HEK293T (cell line): ENCODE measurements around the gene UNC45A.

Experiments
- CTCF ChIA-PET: fragments of 350-600 bp; formaldehyde crosslinking; extraction: SDS; loops from one replicate; lab custom pipeline; 2021; ENCODE audit warnings: antibody characterized with exemption, inconsistent platforms; lab: Yijun Ruan, JAX
- POLR2A ChIA-PET: fragments of 350-600 bp; formaldehyde crosslinking; extraction: SDS; loops from one replicate; lab custom pipeline; 2020; ENCODE audit warnings: antibody characterized with exemption, inconsistent platforms; lab: Yijun Ruan, JAX
- DNase-seq: peaks from one replicate; pipeline ENCODE4 v3.0.0; 2012; ENCODE audit warnings: mixed read lengths; ENCODE audit errors: extremely low spot score
- ARNT ChIP-seq: fragments of 450-650 bp; IDR thresholded peaks from 2 replicates; pipeline ENCODE4 v1.6.1; 2017; ENCODE audit warnings: mild to moderate bottlenecking
- BHLHE40 ChIP-seq: fragments of 450-650 bp; IDR thresholded peaks from 2 replicates; pipeline ENCODE4 v1.6.1; 2016; ENCODE audit warnings: mild to moderate bottlenecking, moderate library complexity, borderline replicate concordance
- CTBP1 ChIP-seq: fragments of 450-650 bp; IDR thresholded peaks from 2 replicates; pipeline ENCODE4 v1.6.1; 2016; ENCODE audit warnings: borderline replicate concordance
- ELF4 ChIP-seq: fragments of 450-650 bp; IDR thresholded peaks from 2 replicates; pipeline ENCODE4 v1.6.1; 2017; ENCODE audit warnings: antibody characterized with exemption
- FOXA1 ChIP-seq: fragments of 450-650 bp; IDR thresholded peaks from 2 replicates; pipeline ENCODE4 v1.6.1; 2016; ENCODE audit warnings: mild to moderate bottlenecking
- FOXK2 ChIP-seq: fragments of 450-650 bp; IDR thresholded peaks from 2 replicates; pipeline ENCODE4 v1.6.1; 2016; ENCODE audit warnings: mild to moderate bottlenecking
- FOXM1 ChIP-seq: fragments of 450-650 bp; IDR thresholded peaks from 2 replicates; pipeline ENCODE4 v1.6.1; 2017; ENCODE audit warnings: mild to moderate bottlenecking, borderline replicate concordance
- HDGF ChIP-seq: fragments of 450-650 bp; IDR thresholded peaks from 2 replicates; pipeline ENCODE4 v1.6.1; 2017; ENCODE audit warnings: antibody characterized with exemption, borderline replicate concordance
- L3MBTL2 ChIP-seq: fragments of 450-650 bp; conservative IDR thresholded peaks from 2 replicates; pipeline ENCODE4 v1.6.1; 2016; ENCODE audit warnings: mild to moderate bottlenecking
- LEF1 ChIP-seq: fragments of 450-650 bp; IDR thresholded peaks from 2 replicates; pipeline ENCODE4 v1.6.1; 2017; ENCODE audit warnings: mild to moderate bottlenecking, borderline replicate concordance
- NFRKB ChIP-seq: fragments of 450-650 bp; IDR thresholded peaks from 2 replicates; pipeline ENCODE4 v1.6.1; 2016; ENCODE audit warnings: mild to moderate bottlenecking, moderate library complexity
- PKNOX1 ChIP-seq: fragments of 450-650 bp; IDR thresholded peaks from 2 replicates; pipeline ENCODE4 v1.6.1; 2016
- SP1 ChIP-seq: fragments of 450-650 bp; IDR thresholded peaks from 2 replicates; pipeline ENCODE4 v1.6.1; 2017
- SUZ12 ChIP-seq: fragments of 450-650 bp; IDR thresholded peaks from 2 replicates; pipeline ENCODE4 v1.6.1; 2016; ENCODE audit warnings: mild to moderate bottlenecking
- TARDBP ChIP-seq: fragments of 450-650 bp; IDR thresholded peaks from 2 replicates; pipeline ENCODE4 v1.6.1; 2016
- ZNF384 ChIP-seq: fragments of 450-650 bp; IDR thresholded peaks from 2 replicates; pipeline ENCODE4 v1.6.1; 2016

The UNC45A gene

GRCh38 chr15:90994059-90994416 lies 59.0 kb downstream of the UNC45A start:
- DNase-seq: peak; percentile 39
- CTCF ChIA-PET: interaction anchor here (1.0 kb wide), 1 partner anchor 38 kb away, joined by 3 read pairs; no protein-coding TSS in a partner anchor
- POLR2A ChIA-PET: interaction anchor here (0.5 to 1.2 kb wide), 20 partner anchors 9 to 237 kb away, joined by 3 to 12 read pairs (median 4); partner anchors contain the start of genes HDDC3, UNC45A and VPS33B
- TF ChIP-seq SUZ12 (no peak), FOXM1 (no peak), ARNT (no peak)

- DNase-seq: peak; percentile 100
- no peak for TF ChIP-seq SUZ12
- peak; percentile 87; the same call in 1 of the 2 replicates for TF ChIP-seq HDGF
- peak; percentile 99 for TF ChIP-seq FOXM1
- TF ChIP-seq ELF4: 0 out of 2 replicates have a peak, but pooled peaks have one; percentile 33
- no peak for TF ChIP-seq ARNT
- peak; percentile 100 for TF ChIP-seq PKNOX1
- TF ChIP-seq L3MBTL2: peak; percentile 40; the same call in 1 of the 2 replicates
- TF ChIP-seq CTBP1: no peak; the same call in 1 of the 2 replicates
- ChIA-PET POLR2A (interaction anchor here (0.5 to 1.2 kb wide), 21 partner anchors 8 to 1887 kb away, joined by 3 to 12 read pairs (median 4); partner anchors contain the start of genes HDDC3, UNC45A and VPS33B), CTCF (no interaction called here)
These were observed 59.6 kb downstream of the UNC45A start, which contains the start of gene PRC1 for GRCh38 chr15:90994417-90995311. Gene PRC1 (minus strand): TSS chr15:90994535. CDS start chr15:90994417, 118 bp downstream.

GRCh38 chr15:90998737-90999136 lies 63.7 kb downstream of the UNC45A start:
- DNase-seq: no peak
- ChIA-PET POLR2A (no interaction called here), CTCF (no interaction called here)
- TF ChIP-seq HDGF: no peak

GRCh38 chr15:91001209-91001608 lies 66.1 kb downstream of the UNC45A start:
- no peak for DNase-seq
- CTCF ChIA-PET: no interaction called here
- POLR2A ChIA-PET: no interaction called here
- no peak for TF ChIP-seq PKNOX1
- TF ChIP-seq LEF1: no peak
- TF ChIP-seq FOXK2: no peak
- TF ChIP-seq NFRKB: no peak
- no peak for TF ChIP-seq ZNF384
- TF ChIP-seq ELF4: no peak
- no peak for TF ChIP-seq CTBP1
- no peak for TF ChIP-seq TARDBP
- no peak for TF ChIP-seq BHLHE40
- TF ChIP-seq ARNT: no peak
- no peak for TF ChIP-seq SUZ12
- TF ChIP-seq HDGF: no peak
- no peak for TF ChIP-seq SP1
- no peak for TF ChIP-seq L3MBTL2
- TF ChIP-seq FOXM1: no peak
- TF ChIP-seq FOXA1: no peak
